ENCODE results near the gene PFKL. TPM values are rescaled to one million over a fixed set of nuclear protein-coding genes. Genes with fewer than 3 reads are reported as not detected.
"Not testable (repeated sequence)": the region's sequence is repeated elsewhere in the genome, so short reads cannot be mapped to it uniquely, and the experiment has no call there.

PFKL gene
- total RNA-seq, 1 donor from 2014 or later, result 157 TPM

GRCh38 chr21:44327603-44327974 is 27.7 kb downstream of the PFKL start:
- DNase-seq (ENCODE audit: low spot score), result no peak

- no peak for DNase-seq (ENCODE audit: low spot score)
Observed at GRCh38 chr21:44328242-44328895, 28.5 kb downstream of the PFKL start.

GRCh38 chr21:44329086-44329889 is 29.4 kb downstream of the PFKL start:
- no peak for DNase-seq (ENCODE audit: low spot score)

GRCh38 chr21:44329971-44330681 is 30.3 kb downstream of the PFKL start:
- DNase-seq (ENCODE audit: low spot score), result no peak

GRCh38 chr21:44330698-44331097 is 30.8 kb downstream of the PFKL start:
- DNase-seq (ENCODE audit: low spot score), result no peak

GRCh38 chr21:44331209-44331608 is 31.4 kb downstream of the PFKL start:
- DNase-seq (ENCODE audit: low spot score), result no peak

GRCh38 chr21:44331650-44332307 is 31.9 kb downstream of the PFKL start:
- DNase-seq (ENCODE audit: low spot score), result no peak

- DNase-seq (ENCODE audit: low spot score), result no peak
Observed at GRCh38 chr21:44332383-44332782, 32.5 kb downstream of the PFKL start.

- DNase-seq (ENCODE audit: low spot score), result no peak
Observed at GRCh38 chr21:44332965-44333364, 33.1 kb downstream of the PFKL start.

GRCh38 chr21:44333509-44334328 is 33.9 kb downstream of the PFKL start:
- DNase-seq (ENCODE audit: low spot score), result peak; percentile 33

GRCh38 chr21:44334329-44335030 is 34.6 kb downstream of the PFKL start:
- no peak for DNase-seq (ENCODE audit: low spot score)

GRCh38 chr21:44335266-44336059 is 35.6 kb downstream of the PFKL start:
- DNase-seq (ENCODE audit: low spot score), result no peak

GRCh38 chr21:44337449-44337848 is 37.6 kb downstream of the PFKL start:
- DNase-seq (ENCODE audit: low spot score), result no peak

- peak; percentile 64 for DNase-seq (ENCODE audit: low spot score)
Observed at GRCh38 chr21:44337941-44338895, 38.4 kb downstream of the PFKL start.

GRCh38 chr21:44338971-44339910 is 39.4 kb downstream of the PFKL start, which contains the start of gene CFAP410:
TSS of gene CFAP410 (minus strand) at chr21:44339390. CDS start at chr21:44339194, 196 bp downstream.
- peak; percentile 97 for DNase-seq (ENCODE audit: low spot score)

GRCh38 chr21:44341726-44342458 is 42.0 kb downstream of the PFKL start:
- DNase-seq (ENCODE audit: low spot score), result not testable (repeated sequence)
